ENCODE measurements around the gene DDX55. TPM values are rescaled to one million over a fixed set of nuclear protein-coding genes. Genes with fewer than 3 reads are reported as not detected.

DDX55 gene
- total and polyA plus RNA-seq, 2 of the 4 experiments (the other 2 are of a cell fraction), result 13.3 to 18.7 TPM

DNA sequence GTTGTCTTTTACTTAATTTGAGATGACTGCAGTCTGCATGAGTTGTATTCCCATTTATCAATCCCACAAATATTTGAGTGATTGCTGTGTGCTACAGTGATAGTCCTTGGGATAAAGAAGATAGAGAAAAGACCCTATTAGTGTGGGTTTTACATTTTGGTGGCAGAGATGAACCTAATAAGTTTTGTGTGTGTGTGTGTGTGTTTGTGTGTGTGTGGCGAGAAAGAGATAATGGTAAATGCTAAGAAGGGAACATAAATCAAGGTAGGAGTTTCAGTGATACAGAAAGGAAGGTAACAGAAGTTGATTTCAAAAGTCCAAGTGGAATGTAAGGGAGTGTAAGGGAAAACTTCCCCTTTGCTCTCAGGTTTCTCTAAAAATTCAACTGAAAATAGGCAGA is 2.6 kb upstream of the DDX55 start:
- H2AK5ac ChIP-seq (ENCODE audit: low read depth, low read length), result no peak overlapping the region
- H3K18ac ChIP-seq (ENCODE audit: low read depth, low read length), result no peak overlapping the region
- peaks cover 4% of the 10 kb centered on the region for H3K4me1 ChIP-seq (ENCODE audit: control insufficient read depth, insufficient read depth, low read length)
- POLR2A ChIA-PET (ENCODE audit: unreplicated experiment), result no interaction called here
- no peak overlapping the region for H3K23ac ChIP-seq (ENCODE audit: low read depth, low read length)
- in situ Hi-C loops (cut with MboI; ENCODE audit: low sequenced_read_pairs) (no loop called here), dilution Hi-C loops (cut with HindIII; ENCODE audit: low sequenced_read_pairs, unreplicated experiment) (no loop called here), intact Hi-C loops (cut with micrococcal nuclease) (no loop called here)
- no peaks in the 10 kb centered on the region for H3K9me3 ChIP-seq (ENCODE audit: control insufficient read depth, insufficient read depth, low read length)
- H4K91ac ChIP-seq (ENCODE audit: insufficient read depth, low read depth, low read length), result no peak overlapping the region
- H4K5ac ChIP-seq (ENCODE audit: low read depth, low read length), result no peak overlapping the region
- H3K79me1 ChIP-seq (ENCODE audit: low read depth in 1 of 2, low read length in 2 of 2), result peaks cover 20 to 49% of the 10 kb centered on the region in 2 experiments
- no peak overlapping the region for H2BK120ac ChIP-seq (ENCODE audit: low read depth, low read length)
- CTCF ChIA-PET, result no interaction called here
- peaks cover 23% of the 10 kb centered on the region for H4K20me1 ChIP-seq (ENCODE audit: insufficient read depth, low read length)
- no peaks in the 10 kb centered on the region for H3K27me3 ChIP-seq (ENCODE audit: control insufficient read depth, insufficient read depth, low read length)
- H2BK15ac ChIP-seq (ENCODE audit: low read depth, low read length), result no peak overlapping the region
- no peak overlapping the region for H2AFZ ChIP-seq (replicated peaks; ENCODE audit: low read length, poor library complexity)
- peaks cover 14% of the 10 kb centered on the region for H3K36me3 ChIP-seq (ENCODE audit: control insufficient read depth, insufficient read depth, low read length)
- H3K4me2 ChIP-seq (ENCODE audit: low read depth, low read length), result no peak overlapping the region
- H2AK9ac ChIP-seq (replicated peaks; ENCODE audit: low read depth, low read length, poor library complexity), result no peak overlapping the region
- H3K9me1 ChIP-seq (ENCODE audit: insufficient read depth, low read length), result no peaks in the 10 kb centered on the region
- 100% methylated on average over 1 of the region's 1 CpG; no CpG with 5 or more reads in 1 of the 2 experiments for WGBS, 2 experiments (ENCODE audit: extremely low coverage in 2 of 2, insufficient read length in 1 of 2)
- no peak for ATAC-seq (ENCODE audit: low read depth)
- no TSS peak for BruUV-seq (replicated peaks)
- H3K9ac ChIP-seq (ENCODE audit: low read depth, low read length), result no peak overlapping the region
- no peak overlapping the region for H3K4me3 ChIP-seq (ENCODE audit: insufficient read depth, low read depth, low read length)
- no peak overlapping the region for H2BK20ac ChIP-seq (ENCODE audit: low read depth, low read length)
- no peak overlapping the region for H4K8ac ChIP-seq (ENCODE audit: low read depth in 2 of 2, low read length in 2 of 2)
- no peak for DNase-seq
- H3K56ac ChIP-seq (ENCODE audit: extremely low read depth, insufficient read depth, low read length), result no peak overlapping the region
- no peak overlapping the region for H3K14ac ChIP-seq (replicated peaks; ENCODE audit: low read depth, low read length)
- no peak overlapping the region for H3K27ac ChIP-seq (ENCODE audit: insufficient read depth, low read length)
- H3K4ac ChIP-seq (ENCODE audit: low read depth, low read length), result no peak overlapping the region
- TF ChIP-seq CHD1 (IDR thresholded peaks at IDR 0.05; ENCODE audit: low read depth, low read length), result no peak
- no peak for TF ChIP-seq RCOR1 (IDR thresholded peaks at IDR 0.05; ENCODE audit: insufficient replicate concordance, low read length)
- TF ChIP-seq, protein P1, sequence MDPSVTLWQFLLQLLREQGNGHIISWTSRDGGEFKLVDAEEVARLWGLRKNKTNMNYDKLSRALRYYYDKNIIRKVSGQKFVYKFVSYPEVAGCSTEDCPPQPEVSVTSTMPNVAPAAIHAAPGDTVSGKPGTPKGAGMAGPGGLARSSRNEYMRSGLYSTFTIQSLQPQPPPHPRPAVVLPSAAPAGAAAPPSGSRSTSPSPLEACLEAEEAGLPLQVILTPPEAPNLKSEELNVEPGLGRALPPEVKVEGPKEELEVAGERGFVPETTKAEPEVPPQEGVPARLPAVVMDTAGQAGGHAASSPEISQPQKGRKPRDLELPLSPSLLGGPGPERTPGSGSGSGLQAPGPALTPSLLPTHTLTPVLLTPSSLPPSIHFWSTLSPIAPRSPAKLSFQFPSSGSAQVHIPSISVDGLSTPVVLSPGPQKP (IDR thresholded peaks at IDR 0.05; ENCODE audit: borderline replicate concordance, low read depth, low read length), result no peak
- TF ChIP-seq RFX5 (IDR thresholded peaks at IDR 0.05; ENCODE audit: low read depth, low read length), result no peak
- TF ChIP-seq MAZ (IDR thresholded peaks at IDR 0.05; ENCODE audit: borderline replicate concordance, low read depth, low read length), result no peak
- TF ChIP-seq, protein P2, sequence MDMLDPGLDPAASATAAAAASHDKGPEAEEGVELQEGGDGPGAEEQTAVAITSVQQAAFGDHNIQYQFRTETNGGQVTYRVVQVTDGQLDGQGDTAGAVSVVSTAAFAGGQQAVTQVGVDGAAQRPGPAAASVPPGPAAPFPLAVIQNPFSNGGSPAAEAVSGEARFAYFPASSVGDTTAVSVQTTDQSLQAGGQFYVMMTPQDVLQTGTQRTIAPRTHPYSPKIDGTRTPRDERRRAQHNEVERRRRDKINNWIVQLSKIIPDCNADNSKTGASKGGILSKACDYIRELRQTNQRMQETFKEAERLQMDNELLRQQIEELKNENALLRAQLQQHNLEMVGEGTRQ (IDR thresholded peaks at IDR 0.05; ENCODE audit: low read depth, low read length), result no peak
- no peak for TF ChIP-seq FOS (IDR thresholded peaks at IDR 0.05; ENCODE audit: low read depth, low read length)
- TF ChIP-seq, protein P3, sequence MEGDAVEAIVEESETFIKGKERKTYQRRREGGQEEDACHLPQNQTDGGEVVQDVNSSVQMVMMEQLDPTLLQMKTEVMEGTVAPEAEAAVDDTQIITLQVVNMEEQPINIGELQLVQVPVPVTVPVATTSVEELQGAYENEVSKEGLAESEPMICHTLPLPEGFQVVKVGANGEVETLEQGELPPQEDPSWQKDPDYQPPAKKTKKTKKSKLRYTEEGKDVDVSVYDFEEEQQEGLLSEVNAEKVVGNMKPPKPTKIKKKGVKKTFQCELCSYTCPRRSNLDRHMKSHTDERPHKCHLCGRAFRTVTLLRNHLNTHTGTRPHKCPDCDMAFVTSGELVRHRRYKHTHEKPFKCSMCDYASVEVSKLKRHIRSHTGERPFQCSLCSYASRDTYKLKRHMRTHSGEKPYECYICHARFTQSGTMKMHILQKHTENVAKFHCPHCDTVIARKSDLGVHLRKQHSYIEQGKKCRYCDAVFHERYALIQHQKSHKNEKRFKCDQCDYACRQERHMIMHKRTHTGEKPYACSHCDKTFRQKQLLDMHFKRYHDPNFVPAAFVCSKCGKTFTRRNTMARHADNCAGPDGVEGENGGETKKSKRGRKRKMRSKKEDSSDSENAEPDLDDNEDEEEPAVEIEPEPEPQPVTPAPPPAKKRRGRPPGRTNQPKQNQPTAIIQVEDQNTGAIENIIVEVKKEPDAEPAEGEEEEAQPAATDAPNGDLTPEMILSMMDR (conservative IDR thresholded peaks at IDR 0.05; ENCODE audit: low read depth, low read length), result no peak
- TF ChIP-seq RAD21 (IDR thresholded peaks at IDR 0.05; ENCODE audit: low read length), result no peak
- no peak for TF ChIP-seq SMC3 (IDR thresholded peaks at IDR 0.05; ENCODE audit: low read depth, low read length)
- H2BK5ac ChIP-seq (ENCODE audit: low read depth, low read length, poor library complexity, severe bottlenecking), result no peak overlapping the region

Data from IMR-90 (cell line).